A673 (cell line): Measurements from ENCODE around the gene CDC25C. TPM values are rescaled to one million over a fixed set of nuclear protein-coding genes. Genes with fewer than 3 reads are reported as not detected.

ENCODE experiments used
- BruUV-seq: library from RNA; stranded (reverse); fragments of 400-500 nt; replicated peaks from 2 replicates; lab custom pipeline; 2021; lab: Mats Ljungman, UMichigan
- CTCF ChIA-PET: fragments of 300-600 bp; sonication (Branson Sonifier 250); formaldehyde crosslinking; loops from one replicate; lab custom pipeline; 2022; ENCODE audit warnings: antibody characterized with exemption; lab: Charles Lee
- POLR2A ChIA-PET: fragments of 300-600 bp; sonication (Branson Sonifier 250); formaldehyde crosslinking; loops from one replicate; lab custom pipeline; 2022; ENCODE audit warnings: antibody characterized with exemption; ENCODE audit not compliant: low non-redundant PET; lab: Charles Lee
- DNase-seq: peaks from one replicate; pipeline ENCODE4 v3.0.0-alpha.2; 2015; ENCODE audit warnings: low spot score
- H3K27ac ChIP-seq: fragments of 200-600 bp; sonication (generic); 2 replicates; pipeline ENCODE4 v1.5.1; 2016; ENCODE audit warnings: mixed run types, low read depth, mild to moderate bottlenecking, mixed read lengths, antibody characterized with exemption, low read length; ENCODE audit not compliant: poor library complexity, severe bottlenecking
- H3K27me3 ChIP-seq: fragments of 200-600 bp; sonication (generic); replicated peaks from 2 replicates; pipeline ENCODE4 v1.6.1; 2017; ENCODE audit warnings: mixed run types, low read depth, mild to moderate bottlenecking, mixed read lengths, antibody characterized with exemption, low read length; ENCODE audit not compliant: insufficient read depth, poor library complexity
- H3K36me3 ChIP-seq: fragments of 200-600 bp; sonication (generic); 2 replicates; pipeline ENCODE4 v1.6.1; 2016; ENCODE audit warnings: mixed run types, mild to moderate bottlenecking, mixed read lengths, antibody characterized with exemption, low read length; ENCODE audit not compliant: insufficient read depth, poor library complexity, severe bottlenecking
- H3K4me1 ChIP-seq: fragments of 200-600 bp; sonication (generic); 2 replicates; pipeline ENCODE4 v1.6.1; 2017; ENCODE audit warnings: mixed run types, mild to moderate bottlenecking, mixed read lengths, antibody characterized with exemption, low read length; ENCODE audit not compliant: insufficient read depth, poor library complexity, severe bottlenecking
- H3K4me3 ChIP-seq: fragments of 200-600 bp; sonication (generic); 2 replicates; pipeline ENCODE4 v1.5.1; 2016; ENCODE audit warnings: low read depth, mixed run types, mild to moderate bottlenecking, mixed read lengths, low read length; ENCODE audit not compliant: poor library complexity, severe bottlenecking
- H3K9me3 ChIP-seq: fragments of 200-600 bp; sonication (generic); 2 replicates; pipeline ENCODE4 v1.6.1; 2016; ENCODE audit warnings: mixed run types, low read depth, mild to moderate bottlenecking, mixed read lengths, antibody characterized with exemption, low read length; ENCODE audit not compliant: poor library complexity, severe bottlenecking
- EZH2 ChIP-seq: fragments of 200-600 bp; sonication (generic); IDR thresholded peaks from 2 replicates; pipeline ENCODE4 v1.6.1; 2017; ENCODE audit warnings: borderline replicate concordance, low read depth, mild to moderate bottlenecking, mixed read lengths, antibody characterized with exemption, low read length; ENCODE audit not compliant: poor library complexity, severe bottlenecking
- intact Hi-C: fragments of 100-400 bp; cut with micrococcal nuclease; formaldehyde crosslinking; loops from one replicate; pipeline ENCODE4 v1.10.0; 2022; ENCODE audit not compliant: unreplicated experiment
- total RNA-seq: library from RNA; stranded (reverse); gene quantifications from 2 replicates; pipeline ENCODE4 v1.2.3, GENCODE V29; 2021
- TF ChIP-seq, protein P1 (sequence below): fragments of 300-800, 200-600 bp; sonication (generic); conservative IDR thresholded peaks from 2 replicates; pipeline ENCODE4 v1.5.1; 2017; ENCODE audit warnings: low read depth, mild to moderate bottlenecking, antibody characterized with exemption, low read length, moderate library complexity, mixed read lengths

The CDC25C gene
- total RNA-seq, 1 experiment from 2014 or later = 22.3 TPM

DNA sequence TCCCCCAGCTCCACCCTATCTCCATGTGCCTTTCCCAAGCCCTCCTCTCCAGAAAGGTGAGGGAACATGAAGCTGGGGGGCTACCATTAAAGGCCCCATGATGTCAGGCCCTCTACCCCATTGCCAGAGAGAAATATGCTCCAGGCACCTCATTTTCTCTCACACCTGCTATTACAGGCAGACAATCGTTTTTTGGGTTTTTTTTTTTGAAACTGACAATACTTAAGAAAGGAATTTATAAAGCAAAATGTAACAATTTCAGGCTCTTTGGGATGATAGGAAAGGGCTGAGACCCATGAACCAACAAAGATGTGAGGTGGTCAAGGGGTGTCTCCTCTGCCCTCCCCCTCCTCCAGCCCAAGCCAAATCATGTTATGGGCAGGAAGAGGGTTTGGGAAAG, 55.7 kb downstream of the CDC25C start:
- H3K4me1 ChIP-seq = peaks cover 16% of the 10 kb centered on the region
- no peak overlapping the region for H3K4me3 ChIP-seq
- TF ChIP-seq EZH2 = no peak
- TF ChIP-seq, protein P1, sequence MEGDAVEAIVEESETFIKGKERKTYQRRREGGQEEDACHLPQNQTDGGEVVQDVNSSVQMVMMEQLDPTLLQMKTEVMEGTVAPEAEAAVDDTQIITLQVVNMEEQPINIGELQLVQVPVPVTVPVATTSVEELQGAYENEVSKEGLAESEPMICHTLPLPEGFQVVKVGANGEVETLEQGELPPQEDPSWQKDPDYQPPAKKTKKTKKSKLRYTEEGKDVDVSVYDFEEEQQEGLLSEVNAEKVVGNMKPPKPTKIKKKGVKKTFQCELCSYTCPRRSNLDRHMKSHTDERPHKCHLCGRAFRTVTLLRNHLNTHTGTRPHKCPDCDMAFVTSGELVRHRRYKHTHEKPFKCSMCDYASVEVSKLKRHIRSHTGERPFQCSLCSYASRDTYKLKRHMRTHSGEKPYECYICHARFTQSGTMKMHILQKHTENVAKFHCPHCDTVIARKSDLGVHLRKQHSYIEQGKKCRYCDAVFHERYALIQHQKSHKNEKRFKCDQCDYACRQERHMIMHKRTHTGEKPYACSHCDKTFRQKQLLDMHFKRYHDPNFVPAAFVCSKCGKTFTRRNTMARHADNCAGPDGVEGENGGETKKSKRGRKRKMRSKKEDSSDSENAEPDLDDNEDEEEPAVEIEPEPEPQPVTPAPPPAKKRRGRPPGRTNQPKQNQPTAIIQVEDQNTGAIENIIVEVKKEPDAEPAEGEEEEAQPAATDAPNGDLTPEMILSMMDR = no peak
- ChIA-PET POLR2A (no interaction called here), CTCF (no interaction called here)
- H3K36me3 ChIP-seq = no peaks in the 10 kb centered on the region
- no peak overlapping the region for H3K27ac ChIP-seq
- intact Hi-C loops = loop anchor here (5.0 kb wide), 1 partner anchor 54 kb away; no protein-coding TSS in a partner anchor
- no TSS peak for BruUV-seq
- H3K27me3 ChIP-seq = no peaks in the 10 kb centered on the region
- no peak for DNase-seq
- H3K9me3 ChIP-seq = no peaks in the 10 kb centered on the region

DNA sequence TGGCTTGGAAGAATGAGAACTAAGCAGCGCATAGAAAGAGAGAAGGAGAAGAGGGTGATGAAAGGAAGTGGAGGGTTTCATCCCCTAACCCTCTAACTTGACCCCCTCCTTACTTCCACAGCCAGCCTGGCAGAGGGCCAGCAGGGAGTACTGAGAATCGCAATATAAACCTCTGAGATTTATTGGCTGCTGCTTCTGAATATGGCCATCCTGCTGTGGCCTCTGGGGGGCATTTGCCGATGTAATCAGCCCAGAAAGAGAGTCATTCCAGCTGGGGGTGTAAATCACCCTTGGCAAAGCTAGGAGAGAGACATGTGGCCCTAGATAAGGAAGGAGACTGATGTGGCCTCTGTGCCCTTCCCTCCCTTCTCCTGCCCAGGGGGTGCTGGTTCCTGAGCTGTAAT, 56.2 kb downstream of the CDC25C start:
- TF ChIP-seq EZH2 = no peak
- TF ChIP-seq, protein P1 = 0 out of 2 replicates have a peak, but pooled peaks have one; percentile 20

DNA sequence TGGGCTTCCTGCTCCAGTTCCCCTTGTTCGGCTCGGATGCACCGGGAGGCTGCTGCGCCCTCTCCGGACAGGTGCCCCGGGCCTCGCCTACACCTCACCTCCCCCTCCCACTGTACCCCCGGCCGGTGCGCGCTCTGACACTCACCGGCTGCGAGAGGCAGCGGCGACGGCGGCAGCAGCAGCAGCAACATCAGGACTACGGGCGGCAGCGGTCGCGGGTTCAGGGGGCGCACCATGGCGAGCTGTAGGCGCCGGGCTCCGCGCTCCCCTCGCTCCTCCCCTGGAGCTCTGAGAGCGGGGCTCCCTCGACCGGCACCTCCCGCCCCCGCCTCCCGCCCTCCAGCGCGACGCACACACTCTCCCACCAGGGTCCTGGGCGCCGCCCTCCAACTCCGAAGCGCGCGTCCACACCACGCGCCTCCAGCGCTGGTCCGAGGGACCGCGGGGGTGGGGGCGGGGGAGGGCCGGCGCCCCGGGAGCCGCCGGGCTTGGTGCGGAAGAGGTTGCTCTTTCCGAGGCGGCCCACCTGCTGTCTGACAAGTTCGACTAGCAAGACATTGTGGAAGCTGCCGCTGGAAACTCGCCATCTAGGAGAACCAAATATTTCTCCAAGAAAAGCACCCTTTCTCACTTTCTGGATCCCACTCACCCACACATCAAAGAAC, 57.3 kb downstream of the CDC25C start, which contains the start of gene GFRA3:
Gene GFRA3, minus strand, starts transcription at position 433 of the 665 bp plus-strand sequence. Its CDS starts 197 bp downstream, at position 236.
- BruUV-seq = no TSS peak
- peak; percentile 27 for DNase-seq
- ChIA-PET CTCF (interaction anchor here (1.0 kb wide), 1 partner anchor 78 kb away, joined by 3 read pairs; the partner anchor contains the start of gene KDM3B), POLR2A (no interaction called here)
- intact Hi-C loops = no loop called here
- Histone ChIP-seq H3K27me3 (no peaks in the 10 kb centered on the region), H3K9me3 (no peaks in the 10 kb centered on the region), H3K4me1 (peaks cover 16% of the 10 kb centered on the region), H3K4me3 (peak within 1 kb of the TSS; percentile 39), H3K27ac (no peak within 1 kb of the TSS), H3K36me3 (no peaks in the 10 kb centered on the region)
- no peak for TF ChIP-seq EZH2
- TF ChIP-seq, protein P1 = no peak

More for the DNA sequence above, 56.2 kb downstream of the CDC25C start:
- no peaks in the 10 kb centered on the region for H3K36me3 ChIP-seq
- no peak overlapping the region for H3K27ac ChIP-seq
- CTCF ChIA-PET = interaction anchor here (1.0 kb wide), 1 partner anchor 77 kb away, joined by 3 read pairs; the partner anchor contains the start of gene KDM3B
- no peaks in the 10 kb centered on the region for H3K27me3 ChIP-seq
- no peaks in the 10 kb centered on the region for H3K9me3 ChIP-seq
- H3K4me3 ChIP-seq = no peak overlapping the region
- no TSS peak for BruUV-seq
- intact Hi-C loops = loop anchor here (5.0 kb wide), 1 partner anchor 53 kb away; no protein-coding TSS in a partner anchor
- POLR2A ChIA-PET = no interaction called here
- DNase-seq = peak; percentile 55
- H3K4me1 ChIP-seq = peaks cover 16% of the 10 kb centered on the region
